ENCODE measurements around the gene GBP2.

The GBP2 gene

GRCh38 chr1:89121641-89122040, 4.3 kb downstream of the GBP2 start (continued):
- TF ChIP-seq ZBTB6 (tag by site-specific recombination; IDR thresholded peaks at IDR 0.05) = no peak
- TF ChIP-seq KLF17 (tag by site-specific recombination; IDR thresholded peaks at IDR 0.05) = no peak
- TF ChIP-seq ZBTB26 (tag by site-specific recombination; optimal IDR thresholded peaks at IDR 0.05) = no peak
- TF ChIP-seq REST (tag by site-specific recombination; IDR thresholded peaks at IDR 0.05) = no peak
- no peak for TF ChIP-seq ZNF223 (tag by site-specific recombination; IDR thresholded peaks at IDR 0.05)

- no peaks in the 10 kb centered on the region for H3K9me3 ChIP-seq (ENCODE audit: control insufficient read depth, insufficient read depth, low read depth, low read length)
- no peak for TF ChIP-seq PRDM4 (tag by site-specific recombination; IDR thresholded peaks at IDR 0.05)
- H3K4me3 ChIP-seq (ENCODE audit: low read depth, low read length) = no peak overlapping the region
- POLR2A ChIA-PET = no interaction called here
- peaks cover 0 to 9% of the 10 kb centered on the region in 2 experiments; a peak in 1 of 3 replicates for H3K36me3 ChIP-seq (ENCODE audit: control insufficient read depth in 2 of 2, insufficient read depth in 1 of 2, low read length in 2 of 2)
- no peaks in the 10 kb centered on the region for H3K4me1 ChIP-seq (ENCODE audit: control insufficient read depth, insufficient read depth, low read length)
- CTCF ChIA-PET = no interaction called here
- H3K27ac ChIP-seq (ENCODE audit: extremely low read depth, low read depth, low read length) = no peak overlapping the region
Observed at GRCh38 chr1:89114662-89115061, 11.3 kb downstream of the GBP2 start.

- no peak overlapping the region for H3K27ac ChIP-seq (ENCODE audit: extremely low read depth, low read depth, low read length)
- CTCF ChIA-PET = interaction anchor here (1.0 kb wide), 1 partner anchor 114 kb away, joined by 3 read pairs; no protein-coding TSS in a partner anchor
- POLR2A ChIA-PET = interaction anchor here (0.5 kb wide), 1 partner anchor 181 kb away, joined by 3 read pairs; no protein-coding TSS in a partner anchor
Observed at GRCh38 chr1:89112871-89113613, 12.9 kb downstream of the GBP2 start.

More at GRCh38 chr1:89112871-89113613, 12.9 kb downstream of the GBP2 start:
- TF ChIP-seq PRDM6 (tag by site-specific recombination; IDR thresholded peaks at IDR 0.05) (no peak), PRDM10 (tag by site-specific recombination; IDR thresholded peaks at IDR 0.05) (no peak), ZNF792 (tag by site-specific recombination; IDR thresholded peaks at IDR 0.05) (no peak), SP3 (tag by site-specific recombination; IDR thresholded peaks at IDR 0.05) (no peak), KLF1 (tag by site-specific recombination; IDR thresholded peaks at IDR 0.05) (no peak)
- Histone ChIP-seq H3K9me3 (ENCODE audit: control insufficient read depth, insufficient read depth, low read depth, low read length) (no peaks in the 10 kb centered on the region), H3K4me3 (ENCODE audit: low read depth, low read length) (no peak overlapping the region), H3K4me1 (ENCODE audit: control insufficient read depth, insufficient read depth, low read length) (no peaks in the 10 kb centered on the region), H3K36me3 (ENCODE audit: control insufficient read depth in 2 of 2, insufficient read depth in 1 of 2, low read length in 2 of 2) (peaks cover 0 to 11% of the 10 kb centered on the region in 2 experiments; a peak in 1 of 3 replicates)
